DMS 273 (cell line): ENCODE measurements around the gene PRRC1.

Source experiments
- DNase-seq: peaks from one replicate; lab custom pipeline; 2025; ENCODE audit not compliant: unreplicated experiment; lab: John Stamatoyannopoulos, UW

PRRC1 gene

GRCh38 chr5:127574852-127575679, 57.6 kb downstream of the PRRC1 start:
- no peak for DNase-seq

GRCh38 chr5:127577458-127577857, 60.0 kb downstream of the PRRC1 start:
- no peak for DNase-seq

GRCh38 chr5:127580731-127581130, 63.3 kb downstream of the PRRC1 start:
- DNase-seq, result no peak

- no peak for DNase-seq
Observed at GRCh38 chr5:127581450-127581849, 64.0 kb downstream of the PRRC1 start.

GRCh38 chr5:127582773-127583370, 65.4 kb downstream of the PRRC1 start:
- no peak for DNase-seq

- DNase-seq, result no peak
Observed at GRCh38 chr5:127583866-127584265, 66.4 kb downstream of the PRRC1 start.

DNA sequence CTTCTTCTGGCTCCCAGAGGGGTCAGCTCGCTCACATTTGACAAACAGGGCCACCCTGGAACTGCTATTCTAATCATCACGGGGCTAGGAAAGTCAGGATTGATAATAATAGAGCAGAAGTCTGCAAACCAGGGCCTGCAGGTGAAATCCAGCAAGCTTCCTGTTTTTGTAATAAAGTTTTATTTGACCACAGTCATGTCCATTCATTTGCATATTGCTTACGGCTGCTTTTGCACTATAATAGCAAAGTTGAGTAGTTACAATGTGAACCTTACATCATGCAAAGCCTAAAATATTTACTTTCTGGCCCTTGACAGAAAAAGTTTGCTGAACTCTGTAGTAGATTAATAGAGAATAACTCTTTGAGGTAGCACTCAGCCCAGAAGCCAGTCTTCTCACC, 68.2 kb downstream of the PRRC1 start:
- no peak for DNase-seq

- no peak for DNase-seq
Observed at GRCh38 chr5:127586066-127586770, 68.8 kb downstream of the PRRC1 start.

DNA sequence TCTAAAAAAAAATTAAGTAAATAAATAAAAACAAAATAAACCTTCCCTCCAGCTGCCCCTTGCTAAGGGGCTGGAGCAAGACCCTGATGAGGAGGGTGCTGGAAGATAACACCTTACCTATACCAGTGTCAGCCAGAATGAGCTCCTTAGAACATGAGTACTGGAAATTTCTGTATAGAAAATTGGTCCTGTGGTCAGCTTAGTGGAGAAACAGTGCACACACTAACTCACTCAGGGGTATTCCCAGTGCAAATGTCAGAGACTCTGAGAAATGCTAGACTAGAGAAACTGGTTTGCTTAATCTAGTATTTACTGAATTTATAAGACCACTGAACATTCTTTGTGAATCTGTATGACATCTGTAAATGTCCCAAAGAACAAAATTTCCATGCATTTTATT, 69.4 kb downstream of the PRRC1 start:
- no peak for DNase-seq

GRCh38 chr5:127587246-127587917, 69.9 kb downstream of the PRRC1 start:
- peak; percentile 18 for DNase-seq

DNA sequence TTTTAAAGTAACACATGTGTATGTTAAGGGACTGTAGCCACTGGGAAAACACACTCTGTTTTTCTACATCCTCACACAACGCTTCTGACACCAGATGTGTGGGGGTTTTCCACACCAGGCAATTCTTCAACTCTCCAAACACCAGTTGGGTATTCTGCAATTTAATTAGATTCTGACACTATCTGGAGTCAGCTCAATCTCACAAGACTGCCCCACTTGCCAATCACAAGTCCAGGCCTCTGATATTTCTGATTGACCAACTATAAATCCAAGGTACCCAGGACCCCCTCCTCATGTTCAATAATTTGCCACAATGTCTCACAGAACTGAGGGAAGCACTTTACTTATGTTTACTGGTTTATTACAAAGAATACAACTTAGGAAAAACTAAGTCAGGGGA, 70.9 kb downstream of the PRRC1 start:
- peak; percentile 45 for DNase-seq

DNA sequence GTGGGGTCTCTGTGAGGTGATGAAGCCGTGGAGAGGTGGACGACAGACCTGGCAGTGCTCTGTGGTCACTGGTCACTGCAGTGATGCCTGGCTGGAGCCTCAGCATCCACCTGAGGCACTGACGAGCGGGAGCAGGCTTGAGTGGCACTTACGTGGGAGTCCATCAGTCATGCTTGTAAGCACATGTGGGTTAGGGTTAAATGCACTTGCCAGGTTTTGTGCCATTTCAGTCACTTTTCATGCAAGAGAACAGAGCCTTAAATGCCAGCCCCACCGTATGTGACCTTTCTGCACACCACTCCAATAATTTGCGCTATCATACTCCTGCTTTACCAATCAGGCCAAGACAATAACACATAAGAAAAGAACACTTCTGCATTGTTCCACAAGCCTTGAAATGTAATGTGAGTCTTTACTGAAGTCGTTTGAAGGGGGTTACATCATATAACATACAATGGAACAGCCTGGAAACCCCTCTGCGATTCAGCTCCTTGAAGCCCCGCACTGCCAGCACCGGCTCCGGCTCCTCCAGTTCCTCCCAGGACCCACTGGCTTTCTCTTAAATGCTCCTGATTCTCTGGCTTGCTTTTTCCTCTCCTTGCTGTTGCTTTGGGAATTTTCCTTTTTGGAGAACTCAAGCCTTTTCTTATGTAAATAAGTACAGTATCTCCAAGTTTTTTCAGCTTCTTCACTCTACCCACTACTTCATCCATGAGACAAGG, 72.0 kb downstream of the PRRC1 start:
- DNase-seq, result no peak

DNA sequence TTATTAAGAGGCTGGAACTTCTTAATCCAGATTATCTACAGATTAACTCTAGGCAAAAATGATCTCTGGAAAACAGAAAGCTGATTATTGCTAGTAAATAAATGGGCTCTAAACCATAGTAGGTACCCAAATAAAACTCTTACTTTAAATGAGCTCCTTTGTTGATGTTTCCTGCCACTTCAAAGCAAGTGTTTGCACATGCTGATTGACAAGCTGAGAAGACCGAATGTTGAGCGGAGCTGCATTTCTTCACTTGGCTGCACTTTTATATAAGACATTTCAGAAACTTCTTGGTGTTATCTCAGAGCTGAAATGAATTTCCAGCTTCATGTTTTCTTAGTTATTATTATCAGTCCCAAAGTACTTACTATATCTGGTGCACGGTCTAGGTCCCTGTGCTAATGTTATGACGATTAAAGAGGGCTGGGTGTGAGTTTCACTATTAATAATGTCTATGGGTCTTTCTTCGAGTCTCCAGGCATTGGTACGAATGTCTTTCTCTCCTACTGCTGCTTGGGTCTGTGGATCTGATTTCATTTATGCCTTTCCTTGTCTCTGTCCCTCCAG, 72.8 kb downstream of the PRRC1 start:
- DNase-seq, result no peak

DNA sequence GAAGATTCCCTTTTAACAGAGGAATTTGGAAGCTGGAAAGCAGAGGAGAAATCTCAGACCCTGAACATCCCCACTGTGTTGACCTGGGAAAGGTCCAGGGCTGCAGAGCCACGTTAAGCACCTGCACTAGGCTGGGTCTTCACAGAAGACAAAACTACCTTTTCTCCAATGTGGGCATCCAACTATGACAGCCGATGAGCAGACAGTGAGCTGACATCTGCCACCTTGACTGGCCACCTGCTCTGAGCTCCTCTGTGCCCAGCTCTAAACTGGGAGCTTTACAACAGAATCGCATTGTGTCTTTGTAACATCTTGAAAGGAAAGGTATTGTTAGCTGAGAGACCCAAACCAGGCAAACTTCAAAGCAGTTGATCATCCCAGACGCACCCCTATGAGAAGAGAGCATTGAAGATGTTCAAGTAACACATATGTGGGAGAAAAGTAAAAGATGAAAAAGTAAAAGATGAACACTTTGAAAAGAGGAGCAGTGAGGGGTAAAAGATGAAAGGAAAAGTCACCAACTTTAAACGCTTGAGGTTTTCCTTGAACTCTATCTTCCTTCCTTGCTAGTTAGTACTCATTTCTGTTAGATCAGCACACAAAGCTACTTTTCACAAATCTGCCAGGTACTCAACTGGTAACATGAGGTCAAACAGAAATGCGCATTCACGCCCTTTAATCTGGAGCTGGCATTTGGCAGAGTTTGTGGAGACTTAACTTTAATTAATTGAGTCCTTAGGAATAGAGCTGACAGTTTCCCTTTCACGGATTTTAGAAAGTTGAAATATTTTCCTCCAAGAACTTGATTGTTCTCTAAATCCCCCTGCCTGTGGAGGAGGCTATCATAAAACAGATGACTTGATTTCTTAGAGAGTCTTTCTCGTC, 78.3 kb downstream of the PRRC1 start:
- DNase-seq, result peak; percentile 3

DNA sequence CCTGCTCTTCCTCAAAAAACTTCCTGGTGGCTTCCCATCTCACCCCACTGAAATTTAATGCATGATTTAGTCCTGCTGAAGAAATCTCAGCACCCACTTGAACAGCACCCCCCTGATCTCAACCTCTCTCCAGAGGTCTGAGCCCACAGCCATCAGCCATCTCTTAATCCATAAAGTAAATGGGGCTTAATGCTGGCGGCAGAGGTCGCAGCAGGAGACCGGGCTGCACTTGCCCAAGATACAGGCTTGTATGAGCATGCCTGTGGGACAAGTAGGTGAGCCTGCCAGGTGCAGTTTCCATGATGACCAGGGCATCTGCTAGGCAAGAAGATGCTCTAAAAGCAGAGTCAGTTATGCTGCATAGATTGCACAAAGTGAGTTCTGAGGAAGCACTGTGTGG, 79.1 kb downstream of the PRRC1 start:
- DNase-seq, result peak; percentile 15

DNA sequence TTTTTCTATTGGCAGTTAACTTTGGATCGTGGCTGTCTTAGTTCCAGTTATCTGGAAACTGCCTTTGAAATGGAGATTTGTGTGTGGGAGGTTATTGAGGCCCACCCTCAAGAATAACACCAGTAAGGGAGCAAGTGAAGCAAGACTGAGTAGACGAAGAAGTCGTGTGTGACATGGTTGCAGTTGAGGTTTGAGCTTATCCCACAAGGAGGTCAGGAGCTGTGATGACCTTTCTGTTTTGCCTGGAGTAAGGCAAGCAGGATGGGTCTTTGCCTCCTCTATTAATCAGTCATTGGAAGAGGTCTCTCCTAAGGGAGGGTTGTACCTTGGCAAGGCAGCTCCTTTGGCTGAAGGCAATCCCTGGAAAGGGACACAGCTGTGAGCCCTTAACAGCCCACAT, 81.9 kb downstream of the PRRC1 start:
- no peak for DNase-seq

DNA sequence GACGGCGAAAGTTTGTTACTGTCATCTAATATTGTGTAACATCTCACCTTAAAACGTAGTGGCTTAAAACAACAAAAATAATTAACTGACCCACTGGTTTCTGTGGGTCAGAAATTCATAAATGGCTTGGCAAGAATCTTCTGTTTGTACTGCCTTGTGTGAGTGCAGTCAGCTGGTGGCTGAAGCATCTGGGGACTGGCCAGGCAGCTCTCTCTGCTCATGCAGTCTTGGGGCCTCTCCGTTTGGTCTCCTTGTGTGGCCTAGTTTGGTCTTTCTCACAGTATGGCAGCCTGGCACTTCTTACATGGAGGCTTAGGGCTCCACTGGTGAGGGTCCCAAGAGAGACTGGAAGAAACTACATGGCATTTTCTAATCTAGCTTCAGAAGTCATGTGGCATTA, 82.4 kb downstream of the PRRC1 start:
- no peak for DNase-seq

DNA sequence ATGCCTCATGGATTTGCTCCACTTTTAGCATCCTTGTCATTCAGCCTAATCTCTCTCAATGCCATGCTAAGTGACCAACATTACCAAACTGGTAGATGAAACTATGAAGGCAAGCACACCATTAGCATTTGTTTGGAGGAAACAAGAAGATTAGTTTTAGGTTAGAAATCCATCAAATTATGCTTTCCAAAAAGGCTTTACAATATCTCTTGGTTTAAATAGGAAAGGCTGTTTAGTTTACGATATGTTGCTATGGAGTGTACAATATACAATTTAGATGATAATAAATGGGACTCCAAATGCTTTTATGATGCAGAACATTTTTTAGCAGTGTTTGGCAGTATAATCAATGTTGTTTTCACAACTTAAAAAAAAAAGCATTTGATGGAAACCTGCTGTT, 83.7 kb downstream of the PRRC1 start:
- no peak for DNase-seq

- no peak for DNase-seq
Observed at GRCh38 chr5:127601601-127602000, 84.2 kb downstream of the PRRC1 start.

GRCh38 chr5:127602481-127602880, 85.0 kb downstream of the PRRC1 start:
- DNase-seq, result no peak
